ENCODE measurements around the gene WBP2.

WBP2 gene

DNA sequence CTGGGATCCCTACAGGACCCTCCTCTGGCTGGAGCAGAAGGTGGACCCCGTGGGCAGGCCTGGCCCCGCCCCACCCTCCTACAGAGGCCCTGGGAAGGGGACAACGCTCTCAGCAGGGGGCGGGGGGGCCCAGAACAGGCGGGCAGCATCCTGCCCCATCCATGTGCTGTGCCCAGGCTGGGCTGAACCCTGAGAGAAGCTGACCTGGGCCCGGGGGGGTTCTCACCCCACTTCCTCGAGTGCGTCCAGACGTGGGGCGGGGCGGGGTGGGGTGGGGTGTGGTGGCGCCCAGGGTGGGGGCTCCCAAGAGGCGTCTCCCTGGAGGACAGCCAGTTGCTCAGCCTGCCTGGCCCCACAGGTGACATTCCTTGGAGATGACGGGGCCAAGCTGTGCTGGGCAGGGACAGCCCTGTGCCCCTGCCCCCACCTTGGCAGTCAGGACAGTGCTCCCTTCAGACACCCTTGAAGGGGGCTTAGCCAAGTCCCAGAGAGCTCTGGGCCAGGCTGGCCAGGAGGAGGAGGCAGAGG lies 10.5 kb downstream of the WBP2 start:
- DNase-seq (ENCODE audit: low spot score), result no peak

- DNase-seq (ENCODE audit: low spot score), result no peak
Observed at GRCh38 chr17:75843577-75844529, 11.3 kb downstream of the WBP2 start, which contains the start of gene UNC13D. TSS of gene UNC13D (minus strand) at chr17:75844404. CDS start at chr17:75844337, 67 bp downstream.

- DNase-seq (ENCODE audit: low spot score), result no peak
Observed at GRCh38 chr17:75842963-75843576, 12.1 kb downstream of the WBP2 start.

- DNase-seq (ENCODE audit: low spot score), result no peak
Observed at GRCh38 chr17:75842411-75842810, 12.7 kb downstream of the WBP2 start.

- DNase-seq (ENCODE audit: low spot score), result no peak
Observed at GRCh38 chr17:75840799-75841164, 14.4 kb downstream of the WBP2 start.

DNA sequence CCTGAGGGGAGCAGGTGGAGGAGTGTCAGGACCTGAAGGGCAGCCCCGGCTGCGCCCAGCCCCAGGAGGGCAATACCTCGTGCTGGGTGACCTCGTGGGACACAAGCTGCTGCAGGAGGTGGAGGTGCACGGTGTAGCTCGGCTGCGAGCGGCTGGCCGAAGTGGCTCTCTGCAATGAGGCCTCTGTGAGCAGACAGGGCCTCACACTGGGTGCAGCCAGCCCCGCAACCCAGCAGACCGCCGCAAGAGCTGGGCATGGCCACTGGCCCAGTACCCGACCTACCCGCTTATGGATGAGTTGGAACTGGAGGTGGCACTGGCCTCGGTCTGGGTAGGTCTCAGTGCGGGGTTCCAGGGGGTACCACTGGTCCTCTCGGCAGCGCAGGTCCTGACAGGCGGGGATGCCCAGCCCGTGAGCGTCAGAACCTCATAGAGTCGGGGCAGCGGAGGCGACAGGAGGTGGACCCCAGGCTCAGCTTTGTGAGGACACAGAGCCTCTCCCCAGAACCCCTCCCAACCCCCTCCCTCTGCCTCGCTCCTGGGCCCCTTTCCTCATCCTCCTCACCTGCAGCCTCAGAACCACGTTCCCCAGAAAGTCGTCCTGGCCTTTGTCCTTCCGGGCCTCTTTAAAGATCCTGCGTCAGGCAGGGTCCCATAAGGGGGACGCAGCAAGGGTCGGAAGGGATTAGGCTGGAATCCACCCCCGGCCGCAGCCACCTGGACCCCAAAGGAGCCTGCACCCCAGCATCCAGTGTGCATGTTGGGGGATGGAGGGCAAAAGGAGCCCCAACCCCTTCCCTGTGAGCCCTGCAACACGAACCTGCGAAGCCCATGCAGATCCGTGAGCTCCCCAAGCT lies 15.0 kb downstream of the WBP2 start:
- no peak for DNase-seq (ENCODE audit: low spot score)

DNA sequence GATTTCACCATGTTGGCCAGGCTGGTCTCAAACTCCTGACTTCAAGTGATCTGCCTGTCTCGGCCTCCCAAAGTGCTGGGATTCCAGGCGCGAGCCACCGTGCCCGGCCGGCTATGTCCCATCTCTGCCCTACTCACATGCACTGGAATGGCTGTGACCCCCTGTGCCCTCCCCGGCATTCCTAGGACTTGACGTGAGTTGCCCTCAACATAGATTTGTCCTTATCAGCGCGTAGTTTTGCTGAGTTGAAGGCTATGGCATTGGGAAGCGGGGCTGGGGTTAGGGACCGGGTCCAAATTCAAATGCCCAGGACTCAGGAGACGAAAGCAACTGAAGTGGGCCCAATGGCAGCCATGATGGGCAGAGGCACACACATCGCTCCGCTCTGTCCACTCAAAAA lies 16.7 kb downstream of the WBP2 start:
- DNase-seq (ENCODE audit: low spot score), result no peak

DNA sequence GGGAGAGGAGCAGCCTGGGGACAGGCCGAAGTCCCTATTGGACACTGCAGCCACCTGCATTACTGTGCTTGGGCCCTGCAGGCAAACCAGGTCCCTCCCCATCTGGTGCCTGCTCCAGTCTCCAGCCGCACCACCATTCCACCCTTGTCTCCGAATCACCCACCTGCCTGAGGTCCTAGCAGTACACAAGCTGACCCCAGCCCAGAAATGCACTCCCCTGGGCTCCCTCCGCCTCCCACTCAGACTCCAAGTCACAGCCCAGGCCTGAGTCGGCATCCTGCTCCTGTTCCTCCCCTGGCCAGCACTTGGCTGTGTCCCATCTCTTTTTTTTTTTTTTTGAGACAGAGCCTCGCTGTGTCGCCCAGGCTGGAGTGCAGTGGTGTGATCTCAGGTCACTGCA lies 17.2 kb downstream of the WBP2 start:
- DNase-seq (ENCODE audit: low spot score), result no peak

DNA sequence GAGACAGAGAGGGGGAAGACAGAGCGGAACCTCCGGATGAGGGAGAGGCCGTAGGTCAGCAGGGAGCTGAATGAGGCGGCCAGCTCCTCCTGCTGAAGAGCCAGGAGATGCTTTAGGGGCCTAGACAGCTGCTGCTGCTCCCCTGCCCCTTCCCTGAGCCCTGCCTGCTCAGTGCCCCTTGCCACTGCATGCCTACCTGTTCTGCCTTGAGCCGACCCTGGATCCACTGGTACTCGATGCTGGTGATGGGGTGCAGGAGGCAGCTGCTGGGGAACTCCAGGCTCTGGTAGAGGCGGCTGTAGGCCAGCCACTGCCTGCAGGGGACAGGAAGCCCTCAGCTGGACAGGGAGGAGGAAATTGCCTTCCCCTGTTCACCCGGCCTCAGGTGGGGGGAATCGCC lies 18.5 kb downstream of the WBP2 start:
- DNase-seq (ENCODE audit: low spot score), result no peak

DNA sequence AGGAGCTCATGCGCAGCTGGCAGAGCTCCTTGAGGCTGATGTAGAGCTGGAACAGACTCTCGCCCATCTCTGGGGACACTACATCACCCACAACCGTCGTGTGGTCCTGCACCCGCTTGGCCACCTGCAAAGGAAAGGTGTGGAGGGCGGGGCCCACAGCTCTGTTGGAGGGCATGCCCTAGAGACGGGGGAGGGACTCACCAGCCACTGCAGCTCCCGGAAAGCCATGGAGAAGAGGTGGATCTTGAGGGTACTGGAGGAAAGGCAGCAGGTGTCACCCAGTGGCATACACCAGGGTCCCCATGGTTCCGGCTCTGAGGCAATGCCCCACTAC lies 19.5 kb downstream of the WBP2 start:
- no peak for DNase-seq (ENCODE audit: low spot score)

- DNase-seq (ENCODE audit: low spot score), result no peak
Observed at GRCh38 chr17:75834928-75835653, 20.0 kb downstream of the WBP2 start.

- DNase-seq (ENCODE audit: low spot score), result no peak
Observed at GRCh38 chr17:75834279-75834920, 20.7 kb downstream of the WBP2 start.

DNA sequence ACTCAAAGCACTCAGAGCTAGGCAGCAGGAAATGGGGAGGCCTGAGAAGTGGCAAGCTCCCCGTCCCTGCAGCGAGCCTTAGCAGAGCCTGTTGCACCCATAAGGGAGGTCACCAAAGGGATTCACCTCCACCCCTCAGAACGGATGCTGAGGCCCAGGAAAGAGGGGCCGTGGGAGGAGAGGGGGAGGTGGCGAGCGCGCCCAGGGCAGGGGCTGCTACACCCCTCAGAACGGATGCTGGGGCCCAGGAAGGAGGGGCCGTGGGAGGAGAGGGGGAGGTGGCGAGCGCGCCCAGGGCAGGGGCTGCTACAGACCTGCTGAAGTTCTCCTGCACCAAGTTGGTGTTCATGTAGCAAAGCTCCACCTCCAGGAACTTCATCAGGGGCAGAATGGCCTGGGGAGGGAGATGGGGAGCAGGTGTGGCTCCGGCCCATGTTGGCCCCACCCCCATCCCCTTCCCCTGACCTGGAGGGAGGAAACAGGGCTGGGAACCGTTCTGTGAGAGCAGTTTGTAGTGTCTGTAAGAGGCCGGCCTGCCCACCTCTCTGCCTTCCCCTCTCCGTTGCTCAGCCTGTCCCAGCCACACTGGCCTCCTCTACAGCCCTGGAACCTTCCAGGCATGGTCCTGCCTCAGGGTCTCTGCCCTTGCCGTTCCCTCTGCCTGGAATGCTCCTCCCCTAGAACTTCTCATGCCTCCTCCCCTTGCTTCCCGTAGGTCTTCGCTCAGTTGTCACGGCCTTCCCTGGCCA lies 22.3 kb downstream of the WBP2 start:
- DNase-seq (ENCODE audit: low spot score), result no peak

- DNase-seq (ENCODE audit: low spot score), result no peak
Observed at GRCh38 chr17:75832164-75832651, 22.9 kb downstream of the WBP2 start.

- no peak for DNase-seq (ENCODE audit: low spot score)
Observed at GRCh38 chr17:75831032-75831571, 24.0 kb downstream of the WBP2 start.

DNA sequence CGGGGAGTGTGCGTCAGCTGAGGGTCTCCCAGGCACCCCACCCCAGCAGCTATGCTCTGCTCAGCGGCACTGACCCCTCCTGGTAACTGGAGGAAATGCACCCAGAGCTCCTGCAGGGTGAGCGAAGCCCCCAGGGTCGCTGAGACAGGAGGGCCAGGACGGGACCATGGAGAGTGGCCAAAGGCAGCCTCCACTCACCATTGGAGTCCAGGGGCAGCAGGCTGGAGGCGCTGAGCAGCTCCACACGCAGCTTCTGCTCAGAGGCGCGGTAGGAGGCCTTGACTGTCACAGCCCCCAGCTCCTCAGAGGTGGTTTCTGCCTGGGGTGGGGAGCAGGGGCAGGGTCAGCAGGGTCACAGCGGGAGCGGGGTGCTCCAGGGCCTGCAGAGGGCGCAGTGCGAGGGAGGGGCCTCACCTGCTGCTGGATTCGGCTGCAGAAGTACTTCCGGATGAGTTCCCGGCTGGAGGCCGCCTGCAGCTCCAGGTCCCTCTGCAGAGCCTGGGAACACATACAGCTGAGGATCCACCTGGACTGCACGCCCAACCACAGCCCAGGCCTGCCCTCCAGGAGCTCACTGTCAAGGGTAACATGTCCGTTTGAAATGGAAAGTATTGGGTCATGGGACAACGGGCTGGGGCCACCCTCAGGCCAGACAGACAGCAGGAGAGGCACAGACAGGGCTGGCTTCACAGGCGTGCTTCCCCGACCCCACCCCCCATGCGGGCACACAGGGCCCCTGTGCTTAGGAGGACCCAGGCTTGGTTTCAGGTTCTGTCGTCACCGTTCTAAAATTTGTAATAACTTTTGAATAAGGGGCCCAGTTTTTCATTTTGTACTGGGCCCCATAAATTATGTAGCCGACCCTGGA lies 24.7 kb downstream of the WBP2 start:
- no peak for DNase-seq (ENCODE audit: low spot score)

GRCh38 chr17:75829747-75830146 lies 25.4 kb downstream of the WBP2 start:
- no peak for DNase-seq (ENCODE audit: low spot score)

DNA sequence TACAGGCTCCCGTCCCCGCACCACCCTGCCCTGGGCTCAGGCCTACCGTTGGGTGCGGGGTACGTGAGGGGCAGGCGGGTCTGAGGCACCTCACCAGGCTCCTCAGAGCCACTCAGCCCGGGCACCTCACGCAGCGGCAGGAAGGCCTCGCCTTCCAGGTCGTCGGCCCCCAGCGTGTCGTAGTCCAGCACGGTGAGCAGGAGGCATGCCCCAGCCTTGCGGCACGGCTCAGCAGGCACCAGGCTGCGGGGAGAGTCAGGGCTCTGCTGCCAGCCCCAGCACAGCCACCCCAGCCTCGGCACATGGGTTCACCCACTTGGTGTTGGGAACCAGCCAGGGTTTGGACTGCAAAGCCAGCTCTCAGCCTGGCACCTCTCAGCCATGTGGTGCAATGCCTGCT lies 26.4 kb downstream of the WBP2 start:
- DNase-seq (ENCODE audit: low spot score), result no peak

- DNase-seq (ENCODE audit: low spot score), result no peak
Observed at GRCh38 chr17:75828076-75828400, 27.1 kb downstream of the WBP2 start.

All from pons (tissue), 1 donor.